ENCODE data around the gene STX4.

The STX4 gene

DNA sequence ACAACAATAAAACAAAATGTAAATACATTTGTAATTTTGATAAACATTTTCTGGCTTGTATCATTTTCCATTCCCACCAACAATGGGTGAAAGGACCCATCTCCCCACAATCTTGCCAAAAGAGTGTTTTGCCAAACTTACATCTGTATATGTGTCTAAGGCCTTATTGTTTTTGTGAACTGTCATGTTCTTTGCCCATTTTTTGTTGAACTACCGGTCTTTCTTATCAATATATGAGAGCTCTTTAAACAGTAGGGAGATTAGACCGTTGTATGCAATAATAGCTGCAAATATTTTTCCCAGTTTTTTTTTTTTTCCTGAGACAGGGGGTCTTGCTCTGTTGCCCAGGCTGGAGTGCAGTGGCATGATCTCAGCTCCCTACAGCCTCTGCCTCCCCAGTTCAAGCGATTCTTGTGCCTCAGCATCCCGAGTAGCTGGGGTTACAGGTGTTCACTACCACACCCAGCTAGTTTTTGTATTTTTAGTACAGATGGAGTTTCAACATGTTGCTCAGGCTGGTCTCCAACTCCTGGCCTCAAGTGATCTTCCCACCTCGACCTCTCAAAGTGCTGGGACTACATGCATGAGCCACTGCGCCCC is 9.6 kb upstream of the STX4 start:
- DNase-seq, result no peak

DNA sequence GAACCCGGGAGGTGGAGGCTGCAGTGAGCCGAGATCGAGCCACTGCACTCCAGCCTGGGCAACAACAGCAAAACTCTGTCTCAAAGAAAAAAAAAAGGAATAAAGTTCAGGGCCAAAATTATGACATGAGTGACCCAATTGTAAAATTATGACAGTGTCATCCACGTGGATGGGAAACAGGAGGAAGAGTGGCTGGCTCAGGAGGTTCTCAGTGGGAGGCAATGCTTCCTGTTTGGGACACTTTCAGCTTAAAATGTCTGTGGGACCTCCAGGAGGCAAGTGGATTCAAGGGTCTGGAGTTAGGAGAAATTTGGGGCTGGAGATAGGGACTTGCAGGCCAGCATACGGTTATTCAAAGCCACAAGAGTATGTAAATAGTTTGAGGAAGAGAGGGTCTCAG is 8.0 kb upstream of the STX4 start:
- DNase-seq, result no peak

DNA sequence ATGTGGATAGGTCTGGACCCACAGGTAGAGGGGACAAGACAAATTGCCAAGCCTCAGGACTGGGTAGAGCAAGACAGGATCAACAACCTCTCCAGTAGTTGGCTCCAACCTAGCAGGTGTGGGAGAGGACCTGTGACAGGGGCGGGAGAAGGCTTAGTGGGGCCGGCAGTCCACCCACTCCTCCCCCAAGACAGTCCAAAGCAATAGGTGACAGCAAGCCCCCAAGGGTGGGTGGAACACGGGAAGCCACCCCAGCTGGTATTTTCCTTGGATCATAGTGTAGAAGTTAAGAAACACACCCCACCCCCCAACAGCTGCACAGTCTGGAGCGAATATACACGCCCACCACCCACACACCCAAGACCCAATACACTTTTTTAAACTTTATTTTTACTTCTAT is 4.1 kb upstream of the STX4 start:
- DNase-seq, result no peak

DNA sequence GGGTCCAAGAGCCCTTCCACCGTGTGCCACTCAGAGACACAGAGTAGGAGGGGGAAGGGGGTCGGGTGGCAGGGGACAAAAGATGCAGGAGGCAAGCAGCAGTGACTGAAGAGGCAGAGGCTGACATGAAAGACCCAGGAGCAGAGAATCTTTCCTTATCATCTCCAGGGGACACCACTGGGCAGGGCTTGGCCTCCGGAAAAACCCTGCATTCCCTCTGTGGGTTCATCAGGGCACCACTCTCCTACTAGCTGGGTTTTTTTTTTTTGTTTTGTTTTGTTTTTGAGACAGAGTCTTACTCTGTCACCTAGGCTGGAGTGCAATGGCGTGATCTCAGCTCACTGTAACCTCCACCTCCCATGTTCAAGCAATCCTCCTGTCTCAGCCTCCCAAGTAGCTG is 2.1 kb upstream of the STX4 start:
- no peak for DNase-seq

DNA sequence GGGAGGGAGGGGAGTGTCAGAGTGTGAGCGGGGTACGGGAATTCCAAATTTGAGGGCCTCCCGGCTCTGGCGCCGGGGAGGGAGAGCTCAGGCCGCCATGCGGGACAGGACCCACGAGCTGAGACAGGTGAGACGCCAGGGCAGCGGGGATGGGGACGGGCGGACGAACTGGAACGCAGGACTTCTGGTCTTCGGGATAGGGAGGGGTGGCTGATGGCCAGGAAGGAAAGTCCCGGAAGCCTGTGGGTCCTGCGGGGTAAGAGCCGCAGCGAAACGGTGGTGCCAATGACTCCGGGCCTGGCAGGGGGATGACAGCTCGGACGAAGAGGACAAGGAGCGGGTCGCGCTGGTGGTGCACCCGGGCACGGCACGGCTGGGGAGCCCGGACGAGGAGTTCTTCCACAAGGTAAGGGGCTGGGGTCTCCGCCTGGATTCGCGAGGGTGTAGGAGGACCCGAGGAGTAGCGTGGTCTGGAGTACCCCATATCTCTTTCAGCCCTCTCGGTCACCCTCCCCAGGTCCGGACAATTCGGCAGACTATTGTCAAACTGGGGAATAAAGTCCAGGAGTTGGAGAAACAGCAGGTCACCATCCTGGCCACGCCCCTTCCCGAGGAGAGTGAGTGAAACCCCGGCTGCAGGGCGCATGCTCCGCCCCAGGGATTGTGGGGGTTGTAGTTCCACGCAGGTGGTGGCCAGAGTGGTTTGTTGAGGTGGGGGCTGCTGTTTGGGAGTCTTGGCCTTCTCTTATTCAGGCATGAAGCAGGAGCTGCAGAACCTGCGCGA is 543 bp downstream of the STX4 start:
- no peak for DNase-seq

DNA sequence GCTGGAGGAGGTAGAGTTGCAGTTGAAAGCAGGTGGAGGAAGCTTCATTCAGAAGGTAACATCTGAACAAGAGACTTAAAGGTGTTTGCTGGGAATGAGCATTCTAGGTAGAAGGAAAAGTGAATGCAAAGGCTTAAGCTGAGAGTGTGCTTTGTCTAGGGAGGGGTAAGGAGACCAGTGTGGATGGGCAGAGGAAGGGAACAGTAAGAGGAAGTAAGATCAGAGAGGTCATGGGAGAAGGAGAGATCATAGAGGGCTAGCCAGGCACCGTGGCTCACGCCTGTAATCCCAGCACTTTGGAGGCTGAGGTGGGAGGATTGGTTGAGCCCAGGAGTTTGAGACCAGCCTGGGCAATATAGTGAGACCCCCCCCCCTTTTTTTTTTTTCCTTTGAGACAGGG is 3.3 kb downstream of the STX4 start:
- DNase-seq, result no peak

DNA sequence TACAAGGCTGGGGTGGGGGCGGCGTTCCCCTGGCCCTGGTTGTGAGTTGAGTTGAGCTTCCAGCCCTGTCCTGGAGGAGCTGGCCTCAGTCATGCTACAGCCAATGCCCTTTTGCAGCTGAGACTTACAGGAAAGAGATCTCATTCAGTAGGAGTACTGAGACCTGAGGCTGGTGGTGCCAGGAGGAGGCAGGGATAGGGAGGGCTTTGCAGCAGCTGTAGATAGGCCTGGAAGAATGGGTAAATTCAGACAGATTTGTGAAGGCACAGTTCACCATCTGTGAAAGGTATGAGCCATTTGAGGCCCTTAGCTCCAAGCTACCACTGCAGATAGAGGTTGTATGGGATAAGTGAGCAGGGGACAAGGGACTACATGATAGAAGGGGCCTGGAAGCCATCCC is 5.6 kb downstream of the STX4 start:
- no peak for DNase-seq

DNA sequence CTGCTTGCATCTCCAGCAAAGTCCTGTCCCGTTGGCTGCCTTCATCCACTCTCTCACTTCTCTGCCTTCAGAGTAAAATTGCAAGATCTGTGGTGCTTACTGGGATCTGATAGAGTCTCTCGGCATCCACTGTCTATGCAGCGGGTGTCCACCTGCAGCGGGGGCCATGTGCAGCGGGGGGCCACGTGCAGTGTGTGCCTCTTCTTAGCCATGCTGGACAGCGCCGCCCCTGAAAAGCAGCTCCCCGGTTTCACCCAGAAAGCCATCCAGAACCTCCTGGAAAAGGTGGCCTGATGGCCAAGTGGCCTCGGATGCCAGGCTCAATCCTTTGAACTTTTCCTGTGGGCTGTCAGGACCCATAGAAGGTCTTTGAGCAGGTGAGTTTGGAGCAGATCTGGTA is 9.5 kb downstream of the STX4 start:
- DNase-seq, result no peak

DNA sequence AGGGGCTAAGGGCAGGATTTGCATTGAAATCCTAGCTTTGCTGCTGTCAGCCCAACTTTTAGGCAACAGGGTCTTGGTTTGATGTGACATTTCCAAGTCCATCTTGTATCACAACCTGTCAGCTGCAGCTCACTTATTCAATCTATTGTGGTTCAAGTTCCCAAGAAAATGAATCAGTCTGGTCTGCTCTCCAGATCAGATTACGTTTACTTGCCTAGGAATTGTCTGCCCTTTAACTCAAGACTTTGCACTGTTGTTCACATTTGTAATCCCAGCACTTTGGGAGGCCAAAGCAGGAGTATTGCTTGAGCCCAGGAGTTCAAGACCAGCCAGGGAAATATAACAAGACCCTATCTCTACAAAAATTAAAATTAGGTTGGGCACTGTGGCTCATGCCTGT is 10.0 kb downstream of the STX4 start:
- DNase-seq, result no peak

DNA sequence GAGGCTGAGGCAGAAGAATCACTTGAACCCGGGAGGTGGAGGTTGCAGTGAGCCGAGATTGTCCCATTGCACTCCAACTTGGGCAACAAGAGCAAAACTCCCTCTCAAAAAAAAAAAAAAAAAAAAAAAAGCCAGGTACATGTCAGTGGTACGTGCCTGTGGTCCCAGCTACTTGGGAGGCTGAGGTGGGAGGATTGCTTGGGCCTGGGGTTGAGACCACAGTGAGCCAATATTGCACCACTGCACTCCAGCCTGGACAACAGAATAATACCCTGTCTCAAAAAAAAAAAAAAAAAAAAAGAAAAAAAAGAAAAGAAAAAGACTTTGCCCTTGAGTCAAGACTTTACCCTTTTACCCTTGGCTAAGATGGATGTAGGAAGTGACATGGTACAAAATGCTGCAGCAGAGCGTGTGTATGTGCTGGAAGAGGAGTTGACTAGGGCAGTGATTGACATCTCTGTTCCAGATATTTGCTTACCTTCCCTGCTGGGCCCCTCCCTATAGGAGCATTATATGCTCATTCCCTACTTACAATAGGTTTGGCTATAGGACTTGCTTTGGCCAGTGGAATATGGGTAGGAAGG is 10.6 kb downstream of the STX4 start:
- no peak for DNase-seq

DNA sequence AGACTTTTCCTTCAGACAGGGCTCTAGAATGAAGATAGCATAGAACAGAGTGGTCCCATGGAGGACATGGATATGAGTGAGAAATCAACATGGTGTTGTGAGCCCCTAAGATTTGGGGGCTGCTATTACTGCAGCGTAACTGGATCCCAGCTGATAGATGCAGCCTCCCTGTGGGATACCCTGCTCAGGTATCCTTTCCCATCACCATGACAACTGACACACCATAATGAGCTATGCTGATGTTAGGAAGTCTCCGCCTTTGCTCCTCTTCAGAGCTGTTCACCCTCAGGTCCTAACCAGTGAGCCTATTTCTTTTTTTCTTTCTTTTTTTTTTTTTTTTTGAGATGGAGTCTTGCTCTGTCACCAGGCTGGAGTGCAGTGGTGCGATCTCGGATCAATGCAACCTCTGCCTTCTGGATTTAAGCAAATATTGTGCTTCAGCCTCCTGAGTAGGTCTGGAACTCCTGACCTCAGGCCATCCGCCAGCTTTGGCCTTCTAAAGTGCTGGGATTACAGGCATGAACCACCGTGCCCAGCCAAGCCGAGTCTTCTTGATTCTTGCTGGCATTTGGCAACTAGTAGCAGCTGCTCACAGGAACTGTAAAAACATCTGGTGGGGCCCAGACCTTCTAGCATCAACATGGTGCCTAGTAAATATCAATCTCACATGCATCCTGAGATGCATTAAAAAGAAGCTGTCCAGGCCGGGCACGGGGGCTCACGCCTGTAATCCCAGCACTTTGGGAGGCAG is 17.1 kb downstream of the STX4 start:
- no peak for DNase-seq

DNA sequence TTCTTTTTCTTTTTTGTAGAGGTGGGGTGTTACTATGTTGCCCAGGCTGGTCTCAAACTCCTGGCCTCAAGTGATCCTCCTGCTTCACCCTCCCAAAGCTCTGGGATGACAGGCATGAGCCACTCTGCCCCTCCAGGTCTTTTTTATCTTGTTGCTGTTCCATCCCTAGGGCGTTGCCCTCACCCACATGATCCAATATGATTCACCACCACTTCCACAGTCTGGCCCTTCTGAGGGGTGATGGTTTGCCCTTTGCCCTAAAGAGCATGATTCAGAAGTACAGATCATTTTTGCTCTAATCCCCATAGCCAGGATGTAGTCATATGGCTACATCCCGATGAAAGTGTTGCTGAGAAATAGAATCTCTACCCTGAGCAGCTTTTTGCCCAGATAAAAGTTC is 18.8 kb downstream of the STX4 start:
- no peak for DNase-seq

DNA sequence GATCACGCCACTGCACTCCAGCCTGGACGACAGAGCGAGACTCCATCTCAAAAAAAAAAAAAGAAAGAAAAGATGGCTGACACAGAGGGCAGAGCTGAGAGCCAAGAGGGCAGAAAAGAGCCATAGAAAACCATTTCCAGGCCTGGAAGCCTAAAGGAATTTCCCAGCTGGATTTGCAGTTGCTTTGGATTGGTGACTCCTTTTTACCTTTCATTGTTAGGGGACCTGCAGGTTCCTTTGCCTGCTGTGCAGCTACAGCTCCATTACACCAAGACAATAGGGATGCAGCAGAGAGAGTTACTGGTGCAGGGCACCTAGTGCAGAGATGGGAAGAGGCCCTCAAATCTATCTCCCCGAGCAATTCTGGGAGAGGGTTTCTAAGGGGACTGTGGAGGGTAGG is 22.3 kb downstream of the STX4 start:
- DNase-seq, result no peak

DNA sequence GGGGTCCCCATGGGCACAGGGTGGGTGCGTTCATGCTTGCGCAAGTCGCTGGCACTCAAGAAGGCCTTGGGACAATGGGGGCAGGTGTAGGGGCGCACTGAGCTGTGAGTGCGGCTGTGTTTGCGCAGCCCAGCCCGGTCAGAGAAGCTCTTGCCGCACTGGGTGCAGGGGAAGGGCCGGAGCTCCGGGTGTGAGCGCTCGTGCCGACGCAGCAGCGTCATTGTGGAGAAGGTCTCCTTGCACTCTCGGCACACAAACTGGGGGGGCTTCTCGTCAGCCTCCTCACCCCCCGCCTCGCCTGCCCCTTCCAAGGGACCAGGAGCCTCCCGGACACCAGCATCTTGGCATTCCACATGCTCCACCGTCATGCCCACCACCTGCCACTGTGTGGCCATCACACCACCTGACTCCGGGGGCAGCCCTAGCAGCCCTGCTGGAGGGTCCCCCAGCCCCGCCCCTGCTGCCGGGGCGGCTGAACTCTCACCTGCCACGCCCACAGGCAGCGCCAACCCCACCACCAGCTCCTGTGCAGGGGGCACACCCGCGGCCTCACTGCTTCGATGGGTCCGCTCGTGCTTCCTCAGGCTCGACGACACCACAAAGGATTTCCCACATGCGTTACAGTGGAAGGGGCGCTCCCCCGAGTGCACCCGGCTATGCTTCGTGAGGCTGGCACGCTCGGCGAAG is 27.9 kb downstream of the STX4 start:
- DNase-seq, result no peak

DNA sequence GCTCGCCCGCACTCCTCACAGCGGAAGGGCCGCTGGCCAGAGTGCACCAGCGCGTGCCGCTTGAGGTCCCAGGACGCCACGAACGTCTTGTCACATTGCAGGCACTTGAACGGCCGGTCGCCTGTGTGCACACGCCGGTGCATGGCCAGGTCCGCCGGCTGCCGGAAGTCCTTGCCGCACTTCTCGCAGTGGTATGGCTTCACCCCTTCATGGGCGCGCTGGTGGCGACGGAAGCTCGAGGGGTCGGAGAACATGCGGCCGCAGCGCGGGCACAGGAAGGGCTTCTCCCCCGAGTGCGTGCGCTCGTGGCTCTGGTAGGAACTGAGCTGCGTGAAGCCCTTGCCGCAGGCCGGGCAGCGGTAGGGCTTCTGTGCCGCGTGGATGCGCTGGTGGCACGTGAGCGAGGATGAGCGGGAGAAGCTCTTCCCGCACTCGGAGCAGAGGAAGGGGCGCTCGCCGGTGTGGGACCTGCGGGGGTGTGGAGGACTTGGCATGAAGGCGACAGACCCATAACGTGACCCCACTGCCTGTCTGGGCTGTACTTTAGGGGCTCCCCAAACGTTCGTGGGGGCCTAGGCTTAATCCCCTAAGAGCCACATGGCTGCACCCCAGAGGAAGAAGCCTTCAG is 28.6 kb downstream of the STX4 start:
- DNase-seq, result no peak

DNA sequence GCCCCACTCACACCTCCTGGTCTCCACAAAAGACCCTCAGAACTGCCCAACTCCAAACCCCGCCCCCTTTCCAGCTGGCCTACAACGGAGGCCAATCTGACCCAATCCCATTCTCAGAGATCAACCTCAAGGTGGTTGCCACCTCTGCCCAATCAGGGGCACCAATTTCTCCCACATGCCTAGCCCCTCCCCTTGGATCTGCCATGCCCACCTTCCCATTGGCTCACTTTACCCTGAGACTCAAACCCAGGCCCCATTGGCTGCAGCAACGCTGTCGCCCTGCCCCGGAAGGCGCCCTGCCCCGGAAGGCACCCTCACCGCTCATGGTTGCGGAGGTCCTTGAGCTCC is 30.1 kb downstream of the STX4 start:
- no peak for DNase-seq

DNA sequence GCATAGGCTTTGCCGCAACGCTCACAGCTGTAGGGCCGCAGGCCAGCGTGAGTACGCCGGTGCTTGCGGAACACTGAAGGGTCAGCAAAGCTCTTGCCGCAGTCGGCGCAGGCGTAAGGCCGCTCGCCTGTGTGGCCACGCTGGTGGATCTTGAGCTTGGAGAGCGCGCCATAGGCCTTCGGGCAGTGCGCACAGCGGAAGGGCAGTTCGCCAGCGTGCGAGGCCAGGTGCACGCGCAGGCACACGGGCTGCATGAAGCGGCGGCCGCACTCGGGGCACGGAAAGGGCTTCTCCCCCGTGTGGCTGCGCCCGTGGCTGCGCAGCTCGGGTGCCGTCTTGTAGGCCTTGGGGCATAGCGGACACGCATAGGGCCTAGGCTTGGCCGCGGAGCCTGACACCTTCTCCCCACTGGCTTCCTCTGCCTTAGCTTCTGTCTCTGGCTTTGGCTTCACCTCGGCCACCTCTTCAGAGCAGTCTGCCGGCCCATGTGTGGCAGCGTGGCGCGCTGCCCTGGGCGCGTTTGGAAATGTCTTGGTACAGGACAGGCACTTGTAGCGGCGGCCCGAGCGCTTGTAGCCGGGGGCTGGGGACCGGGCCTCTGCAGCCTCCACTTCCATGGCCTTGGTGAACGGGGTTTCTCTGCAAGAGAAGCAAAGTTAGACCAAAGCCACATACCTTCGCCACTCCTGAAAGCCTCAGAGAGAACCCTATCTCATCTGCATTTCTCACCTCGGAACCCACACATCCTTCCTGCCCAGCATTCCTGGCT is 30.7 kb downstream of the STX4 start:
- DNase-seq, result no peak

DNA sequence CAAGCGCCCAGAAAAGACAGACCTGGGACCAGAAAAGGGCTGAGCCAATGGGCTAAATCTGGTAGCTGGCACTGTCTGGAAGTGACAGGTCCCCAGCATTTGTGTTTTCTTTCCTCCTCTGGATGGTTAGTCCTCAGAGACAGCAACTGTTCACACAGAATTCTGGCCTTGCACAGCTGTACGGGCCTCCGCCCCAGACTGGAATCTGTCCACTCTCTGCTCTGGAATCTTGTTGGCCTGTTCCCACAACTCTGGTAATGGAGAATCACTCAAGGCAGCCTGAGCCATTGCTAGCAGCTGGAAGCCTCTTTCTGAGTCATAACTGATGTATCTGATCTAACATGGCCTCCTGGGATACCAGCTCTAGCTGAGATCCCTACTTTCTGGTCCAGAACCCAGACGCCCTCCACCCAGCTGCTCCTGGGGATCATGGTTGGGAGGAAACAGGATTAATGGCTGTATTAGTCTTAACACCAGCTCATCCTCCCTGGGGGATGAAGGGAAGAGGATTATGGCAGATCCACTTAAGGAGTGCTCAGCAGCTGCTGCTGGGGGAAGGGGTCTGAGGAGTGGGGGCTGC is 31.6 kb downstream of the STX4 start:
- no peak for DNase-seq

DNA sequence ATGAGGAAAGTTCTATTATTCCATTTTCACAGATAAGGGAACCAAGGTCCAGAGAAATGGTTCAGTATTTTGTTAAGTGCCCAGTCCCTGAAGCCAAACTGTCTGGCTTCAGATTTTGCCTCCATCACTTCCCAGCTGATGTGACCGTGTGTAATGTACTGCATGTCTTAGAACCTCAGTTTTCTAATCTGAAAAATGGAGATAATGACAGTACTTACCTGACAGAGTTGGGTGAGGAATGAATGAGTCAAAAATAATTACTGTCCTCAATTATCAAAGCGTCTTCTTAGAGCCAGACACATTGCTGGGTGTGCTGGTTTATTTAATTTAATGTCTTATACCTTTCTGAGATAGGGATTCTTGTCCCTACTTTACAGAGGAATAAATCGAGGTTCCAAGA is 34.0 kb downstream of the STX4 start:
- DNase-seq, result no peak

DNA sequence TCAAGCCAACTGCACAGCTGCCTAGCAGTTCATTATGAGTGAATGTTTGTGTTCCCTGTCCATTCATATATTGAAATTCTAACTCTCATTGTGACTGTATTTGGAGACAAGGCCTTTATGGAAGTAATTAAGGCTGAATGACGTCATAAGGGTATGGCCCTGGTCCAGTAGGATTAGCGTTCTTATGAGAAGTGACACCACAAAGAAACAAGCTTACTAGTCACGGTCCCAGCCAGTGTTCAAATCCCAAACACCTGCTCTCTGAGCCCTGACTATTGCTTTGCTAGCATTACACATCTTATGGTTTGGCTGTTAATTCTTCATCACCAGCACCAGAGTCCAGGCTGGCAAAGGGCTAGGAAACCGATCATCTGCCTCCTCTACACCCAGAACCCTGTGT is 38.5 kb downstream of the STX4 start:
- no peak for DNase-seq

DNA sequence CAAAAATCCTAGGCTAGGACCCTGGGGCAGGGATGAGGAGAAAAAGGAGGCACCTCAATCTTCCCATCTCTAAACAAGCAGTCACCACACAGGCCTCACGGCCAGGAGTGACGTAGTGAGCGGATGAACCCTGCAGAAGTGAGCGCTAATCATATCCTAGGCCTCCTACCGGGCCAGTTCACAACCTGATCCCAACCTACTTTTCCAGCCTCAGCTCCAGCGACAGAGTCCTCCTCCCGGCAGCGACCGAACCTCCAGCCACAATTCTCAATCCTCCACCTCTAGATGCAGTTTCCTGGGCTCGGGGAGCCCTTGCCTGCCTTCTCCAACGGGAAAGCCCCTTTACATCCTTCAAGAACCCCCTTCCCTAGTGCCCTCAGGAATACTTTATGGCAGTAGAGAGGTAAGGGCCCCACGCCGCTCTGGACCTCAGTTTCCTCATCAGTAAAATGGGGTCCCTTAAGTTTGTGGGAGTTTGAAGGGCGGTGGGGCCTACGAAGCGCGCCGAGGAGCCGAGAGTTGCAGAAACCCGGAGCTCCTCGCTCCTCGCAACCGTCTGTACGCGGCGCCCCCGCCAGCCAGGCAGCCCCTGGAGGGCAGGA is 39.3 kb downstream of the STX4 start:
- no peak for DNase-seq
